Astrocyte (in vitro differentiated cells and primary cell): Measurements from ENCODE around the gene PRSS22.

Experiments
- CTCF ChIP-seq: IDR thresholded peaks from 2 replicates; pipeline ENCODE4 v1.5.1; 2011; ENCODE audit warnings: low read depth, mild to moderate bottlenecking, inconsistent platforms, low read length, moderate library complexity; ENCODE audit not compliant: insufficient read depth
- EZH2 ChIP-seq: IDR thresholded peaks from 2 replicates; pipeline ENCODE4 v1.6.1; 2012; ENCODE audit warnings: mild to moderate bottlenecking, low read length, inconsistent platforms; ENCODE audit not compliant: insufficient read depth

GRCh38 chr16:2813771-2814221 is 44.2 kb downstream of the PRSS22 start:
- no peak for TF ChIP-seq CTCF
- TF ChIP-seq EZH2, result no peak
